Measurements from ENCODE around the gene MEN1. TPM values are rescaled to one million over a fixed set of nuclear protein-coding genes. Genes with fewer than 3 reads are reported as not detected.
"Not testable (repeated sequence)": the region's sequence is repeated elsewhere in the genome, so short reads cannot be mapped to it uniquely, and the experiment has no call there.

Gene MEN1
- polyA plus RNA-seq, 3 donors = 34.3 to 43.5 (median 41.9) TPM

GRCh38 chr11:64849598-64850356, 39.4 kb upstream of the MEN1 start:
- no peak for DNase-seq (ENCODE audit: extremely low read depth in 1 of 11, low read depth in 9 of 11, low spot score in 4 of 11)

GRCh38 chr11:64848826-64849597, 38.7 kb upstream of the MEN1 start:
- DNase-seq (ENCODE audit: extremely low read depth in 1 of 11, low read depth in 9 of 11, low spot score in 4 of 11) = no peak

- no peak for DNase-seq (ENCODE audit: extremely low read depth in 1 of 11, low read depth in 9 of 11, low spot score in 4 of 11)
Observed at GRCh38 chr11:64848214-64848825, 38.0 kb upstream of the MEN1 start.

- peak; percentile 61 to 93 (median 83) for DNase-seq (ENCODE audit: extremely low read depth in 1 of 11, low read depth in 9 of 11, low spot score in 4 of 11)
Observed at GRCh38 chr11:64846998-64847666, 36.8 kb upstream of the MEN1 start.

GRCh38 chr11:64845776-64846129, 35.4 kb upstream of the MEN1 start:
- DNase-seq (ENCODE audit: extremely low read depth in 1 of 11, low read depth in 9 of 11, low spot score in 4 of 11) = not testable (repeated sequence)

- no peak for DNase-seq (ENCODE audit: extremely low read depth in 1 of 11, low read depth in 9 of 11, low spot score in 4 of 11)
Observed at GRCh38 chr11:64845129-64845775, 34.9 kb upstream of the MEN1 start.

GRCh38 chr11:64844330-64845128, 34.2 kb upstream of the MEN1 start, which contains the start of gene CDC42BPG:
Gene CDC42BPG, minus strand, starts transcription at chr11:64844653. Its CDS starts 84 bp downstream, at chr11:64844569.
- peak in 5 of 11 donors; percentile 58 to 74 (median 62) for DNase-seq (ENCODE audit: extremely low read depth in 1 of 11, low read depth in 9 of 11, low spot score in 4 of 11)

GRCh38 chr11:64843686-64844329, 33.5 kb upstream of the MEN1 start:
- DNase-seq (ENCODE audit: extremely low read depth in 1 of 11, low read depth in 9 of 11, low spot score in 4 of 11) = no peak

GRCh38 chr11:64842851-64843685, 32.7 kb upstream of the MEN1 start:
- DNase-seq (ENCODE audit: extremely low read depth in 1 of 11, low read depth in 9 of 11, low spot score in 4 of 11) = no peak

GRCh38 chr11:64842366-64842759, 32.0 kb upstream of the MEN1 start:
- DNase-seq (ENCODE audit: extremely low read depth in 1 of 11, low read depth in 9 of 11, low spot score in 4 of 11) = no peak

GRCh38 chr11:64841592-64842365, 31.4 kb upstream of the MEN1 start:
- no peak for DNase-seq (ENCODE audit: extremely low read depth in 1 of 11, low read depth in 9 of 11, low spot score in 4 of 11)

GRCh38 chr11:64839887-64840782, 29.8 kb upstream of the MEN1 start:
- no peak for DNase-seq (ENCODE audit: extremely low read depth in 1 of 11, low read depth in 9 of 11, low spot score in 4 of 11)

- DNase-seq (ENCODE audit: extremely low read depth in 1 of 11, low read depth in 9 of 11, low spot score in 4 of 11) = no peak
Observed at GRCh38 chr11:64839335-64839734, 29.0 kb upstream of the MEN1 start.

GRCh38 chr11:64838600-64839334, 28.4 kb upstream of the MEN1 start:
- no peak for DNase-seq (ENCODE audit: extremely low read depth in 1 of 11, low read depth in 9 of 11, low spot score in 4 of 11)
